GM18868 (cell line): ENCODE results near the gene ABCA13.

Experiments
- ATAC-seq: cut with Tn5 transposase; IDR thresholded peaks from one replicate; pipeline ENCODE4 v1.9.1; 2021; ENCODE audit warnings: mild to moderate bottlenecking, moderate library complexity; ENCODE audit not compliant: unreplicated experiment

Gene ABCA13

GRCh38 chr7:48627164-48627563, 455.9 kb downstream of the ABCA13 start:
- ATAC-seq: no peak

GRCh38 chr7:48628793-48629349, 457.6 kb downstream of the ABCA13 start:
- no peak for ATAC-seq

- ATAC-seq: no peak
Observed at GRCh38 chr7:48634116-48634632, 462.9 kb downstream of the ABCA13 start.

- no peak for ATAC-seq
Observed at GRCh38 chr7:48635796-48636195, 464.5 kb downstream of the ABCA13 start.

DNA sequence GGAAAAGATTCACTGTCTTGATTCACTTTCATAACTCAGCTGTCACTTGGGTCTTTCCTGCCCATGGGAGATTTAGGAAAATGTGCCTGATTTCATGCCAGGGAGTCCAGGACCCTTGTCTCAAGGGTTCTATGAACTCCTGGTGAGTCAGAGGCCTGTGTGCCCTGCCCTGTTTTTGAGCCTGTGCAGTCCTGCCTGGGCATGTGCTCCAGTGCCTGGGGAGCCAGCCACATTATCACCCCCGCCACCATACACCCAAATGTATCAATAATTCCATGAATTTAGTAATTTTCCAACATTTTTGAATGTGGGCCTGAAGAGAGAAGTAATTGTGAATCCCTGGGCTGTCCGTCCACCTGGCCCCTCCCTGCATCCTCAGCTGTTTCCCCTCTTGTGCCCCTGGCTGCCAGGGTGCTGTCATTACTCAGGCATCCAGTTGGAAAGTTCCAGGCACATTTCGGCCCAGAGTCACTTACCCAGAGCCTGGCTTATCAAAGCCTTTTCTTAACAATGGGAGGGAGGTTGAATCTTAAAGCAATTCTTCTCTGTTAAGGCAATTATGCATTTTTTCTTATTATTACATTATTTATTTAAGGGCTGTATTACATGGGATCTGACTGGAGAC, 465.2 kb downstream of the ABCA13 start:
- no peak for ATAC-seq

- peak; percentile 86 for ATAC-seq
Observed at GRCh38 chr7:48637382-48637781, 466.1 kb downstream of the ABCA13 start.

DNA sequence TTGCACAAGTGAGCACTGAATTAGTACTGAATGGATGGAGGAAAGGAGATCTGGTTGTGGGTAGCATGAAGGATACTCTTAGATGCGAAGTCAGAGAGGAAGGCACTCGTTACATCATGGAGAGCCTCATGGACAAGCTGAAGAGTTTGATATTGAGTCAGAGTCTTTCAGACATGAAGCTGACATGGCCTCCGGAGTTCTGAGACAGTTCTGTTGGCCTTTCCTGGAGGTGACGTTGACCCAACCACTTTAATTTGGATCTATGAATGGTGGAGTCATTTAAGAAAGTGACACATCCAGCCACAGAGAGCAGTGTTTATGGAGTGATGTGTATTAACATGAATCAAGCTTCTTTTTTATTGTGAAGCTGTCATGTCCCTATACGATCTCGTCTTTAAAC, 466.8 kb downstream of the ABCA13 start:
- no peak for ATAC-seq

DNA sequence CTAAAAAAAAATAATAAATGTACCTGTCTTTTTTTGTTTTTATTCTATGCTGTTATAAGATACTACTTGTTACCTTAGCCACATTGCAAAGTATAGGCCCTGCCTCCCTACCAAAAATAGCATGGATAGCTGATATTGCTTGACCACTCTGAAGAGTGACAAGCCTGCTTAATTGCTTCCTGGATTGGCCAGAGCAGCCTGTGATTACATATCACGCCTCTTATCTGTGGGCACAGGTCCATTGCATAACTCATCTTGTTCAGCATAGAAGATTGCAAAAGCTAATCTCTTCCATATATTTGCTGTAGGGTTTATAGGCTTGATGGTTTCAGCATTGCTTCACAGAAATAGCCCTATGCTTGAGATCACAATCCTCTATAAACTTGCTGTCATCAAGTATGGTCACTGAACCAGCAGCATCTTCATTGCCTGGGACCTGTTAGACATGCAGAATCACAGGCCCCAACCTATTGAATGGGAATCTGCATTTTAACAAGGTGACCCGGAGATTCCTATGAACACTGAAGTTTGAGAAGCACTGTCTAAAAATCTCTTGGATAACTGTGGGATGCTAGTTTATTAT, 472.3 kb downstream of the ABCA13 start:
- ATAC-seq: no peak

GRCh38 chr7:48658138-48658537, 486.9 kb downstream of the ABCA13 start:
- ATAC-seq: no peak

DNA sequence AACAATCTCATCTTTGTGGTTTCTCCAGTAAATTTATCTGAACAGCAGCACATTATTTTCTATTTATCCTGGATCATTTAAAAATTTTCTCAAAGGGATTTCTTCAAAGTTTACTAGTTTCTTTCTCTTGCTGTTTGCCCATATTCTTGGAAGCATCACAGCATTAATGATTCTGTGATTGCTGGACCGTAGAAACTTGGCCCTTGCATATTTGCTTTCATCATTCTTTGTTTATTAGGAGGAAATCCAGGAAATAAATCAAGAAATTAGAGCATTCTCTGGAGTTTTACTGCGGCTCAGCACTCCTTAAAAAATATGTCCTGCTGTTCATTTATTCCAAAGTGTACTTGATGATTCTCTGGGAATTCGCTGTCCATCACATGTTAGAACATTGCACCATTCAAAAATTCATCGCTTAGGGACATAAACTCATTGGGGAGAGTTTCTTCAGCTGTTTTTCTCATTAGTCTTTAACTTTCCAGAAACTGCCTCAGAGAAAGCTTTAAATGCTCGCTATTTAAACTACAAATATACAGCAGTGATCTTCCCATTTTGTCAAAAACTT, 489.1 kb downstream of the ABCA13 start:
- no peak for ATAC-seq

- no peak for ATAC-seq
Observed at GRCh38 chr7:48664241-48664640, 493.0 kb downstream of the ABCA13 start.

DNA sequence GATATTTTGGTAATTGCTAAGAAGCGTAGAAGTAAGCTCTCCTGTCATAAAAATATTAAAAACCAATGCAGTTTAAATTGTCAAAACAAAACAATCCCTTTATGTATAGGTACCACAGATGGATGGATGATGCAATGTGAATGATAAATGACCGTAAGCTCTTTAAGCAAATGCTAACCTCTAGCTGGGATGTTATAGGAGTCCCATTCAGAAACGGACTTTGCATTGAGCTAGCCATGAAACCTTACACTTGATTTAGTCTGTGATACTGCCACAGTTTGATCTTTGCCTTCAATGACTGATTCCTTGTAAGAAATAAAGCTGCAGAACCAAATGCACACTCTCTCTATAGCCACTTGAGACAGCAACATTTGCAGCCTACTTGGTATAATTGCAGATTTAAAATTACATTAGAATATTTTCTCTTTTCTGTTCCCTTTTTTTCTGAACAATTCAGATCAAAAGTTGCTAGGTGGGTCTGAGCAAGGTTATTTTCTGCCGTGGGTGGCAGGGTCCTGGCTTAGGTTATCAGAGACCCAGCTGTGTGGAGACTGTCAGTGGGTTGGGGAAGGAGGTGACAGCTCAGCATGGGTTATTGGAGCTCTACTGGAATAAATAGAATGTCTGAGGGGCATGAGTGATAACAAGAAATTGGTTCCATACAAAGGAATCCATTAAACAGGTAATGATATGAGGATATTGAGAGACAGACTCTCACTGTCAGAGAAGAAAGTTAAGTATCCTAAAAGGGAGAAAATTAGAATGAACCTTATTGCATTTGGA, 494.3 kb downstream of the ABCA13 start:
- ATAC-seq: no peak

GRCh38 chr7:48667407-48667806, 496.1 kb downstream of the ABCA13 start:
- no peak for ATAC-seq

DNA sequence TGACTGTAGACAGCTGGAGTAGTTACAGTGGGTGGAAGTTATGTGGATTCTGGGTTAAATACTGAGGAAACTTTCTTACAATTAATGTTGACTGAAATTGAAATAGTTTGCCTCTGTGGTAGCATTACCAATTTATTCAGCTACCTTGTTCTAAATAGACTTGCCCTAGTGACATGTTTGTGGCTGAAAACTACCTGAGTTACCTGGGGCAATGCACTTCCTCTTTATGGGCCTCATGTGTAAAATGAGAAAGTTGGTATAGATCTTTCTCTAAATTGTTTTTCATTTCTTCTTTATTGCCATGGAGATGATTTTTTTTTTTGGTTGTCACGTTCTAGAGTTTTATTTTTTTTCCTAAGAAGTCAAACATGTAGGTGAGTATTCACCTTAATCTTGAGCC, 500.4 kb downstream of the ABCA13 start:
- ATAC-seq: no peak

DNA sequence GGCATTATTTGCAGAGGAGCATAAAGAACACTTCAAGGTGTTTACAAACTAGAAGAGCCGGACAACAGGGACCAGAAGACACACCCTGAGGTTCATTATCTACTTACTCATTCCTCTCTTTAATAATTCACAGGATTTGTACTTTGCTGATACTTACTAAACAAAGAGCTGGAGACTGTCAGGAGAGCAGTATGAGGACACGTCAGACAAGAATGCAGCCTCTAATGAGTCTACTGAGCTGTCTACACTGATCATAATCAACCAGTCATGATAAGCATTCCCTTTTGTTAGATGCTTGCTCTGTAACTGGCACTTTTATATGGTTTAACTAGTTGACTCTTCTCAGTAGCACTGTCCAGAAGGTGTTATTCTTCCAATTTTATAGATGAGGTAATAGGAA, 509.7 kb downstream of the ABCA13 start:
- no peak for ATAC-seq

- ATAC-seq: peak; percentile 96
Observed at GRCh38 chr7:48691788-48692187, 520.5 kb downstream of the ABCA13 start.
